Measurements from ENCODE around the gene KANSL1.

- TF ChIP-seq CTCF (conservative IDR thresholded peaks at IDR 0.05): no peak
- no peak for TF ChIP-seq ZFX (IDR thresholded peaks at IDR 0.05)
These were observed 104.6 kb downstream of the KANSL1 start for GRCh38 chr17:46088595-46088994.
